HepG2 (cell line): ENCODE measurements around the gene TOR1AIP1. TPM values are rescaled to one million over a fixed set of nuclear protein-coding genes. Genes with fewer than 3 reads are reported as not detected.

Source experiments
- ATF7-NPFF ChIP-seq: sonication (generic); formaldehyde crosslinking; IDR thresholded peaks from 2 replicates; pipeline ENCODE4 v1.8.1; 2023; ENCODE audit warnings: mild to moderate bottlenecking, low read depth, missing genetic modification reagents, moderate library complexity
- CHD2 ChIP-seq: IDR thresholded peaks from 2 replicates; pipeline ENCODE4 v1.6.1; 2011; ENCODE audit warnings: low read depth, low read length, improper control_type of control experiment
- ESRRA ChIP-seq: sonication (generic); formaldehyde crosslinking; IDR thresholded peaks from 2 replicates; pipeline ENCODE4 v1.5.1; 2020; ENCODE audit warnings: mild to moderate bottlenecking, low read depth, missing genetic modification reagents
- FOXK1 ChIP-seq: sonication (generic); formaldehyde crosslinking; IDR thresholded peaks from 2 replicates; pipeline ENCODE4 v1.4.0; 2020; ENCODE audit warnings: low read depth, missing genetic modification reagents, borderline replicate concordance
- HNRNPK ChIP-seq: fragments of 200-400 bp; formaldehyde crosslinking; IDR thresholded peaks from 2 replicates; pipeline ENCODE4 v1.6.1; 2018; ENCODE audit warnings: low read length, low read depth, moderate library complexity, mild to moderate bottlenecking; ENCODE audit not compliant: poor library complexity, severe bottlenecking
- ISL2 ChIP-seq: sonication (generic); formaldehyde crosslinking; IDR thresholded peaks from 2 replicates; pipeline ENCODE4 v1.5.0; 2020; ENCODE audit warnings: missing genetic modification reagents
- MTA1 ChIP-seq: sonication (generic); formaldehyde crosslinking; IDR thresholded peaks from 2 replicates; pipeline ENCODE4 v1.4.0; 2020; ENCODE audit warnings: missing genetic modification reagents, mild to moderate bottlenecking, borderline replicate concordance
- NCOA1 ChIP-seq: sonication (generic); formaldehyde crosslinking; IDR thresholded peaks from 2 replicates; pipeline ENCODE4 v1.9.0; 2021; ENCODE audit warnings: missing genetic modification reagents
- NFE2L2 ChIP-seq: fragments of 150-350 bp; IDR thresholded peaks from 2 replicates; pipeline ENCODE4 v1.6.1; 2014; ENCODE audit warnings: low read length
- NFYB ChIP-seq: sonication (generic); formaldehyde crosslinking; IDR thresholded peaks from 2 replicates; pipeline ENCODE4 v1.4.0; 2020; ENCODE audit warnings: missing genetic modification reagents
- NR2F2 ChIP-seq: IDR thresholded peaks from 2 replicates; pipeline ENCODE4 v1.6.1; 2012; ENCODE audit warnings: low read depth, inconsistent platforms, borderline replicate concordance
- PHF20 ChIP-seq: sonication (generic); formaldehyde crosslinking; IDR thresholded peaks from 2 replicates; pipeline ENCODE4 v1.5.0; 2020; ENCODE audit warnings: mild to moderate bottlenecking, missing genetic modification reagents
- RARA ChIP-seq: IDR thresholded peaks from 2 replicates; pipeline ENCODE4 v1.6.1; 2016; ENCODE audit warnings: missing genetic modification reagents, missing compliant biosample characterization
- SIX1 ChIP-seq: sonication (generic); formaldehyde crosslinking; IDR thresholded peaks from 2 replicates; pipeline ENCODE4 v1.4.0; 2020; ENCODE audit warnings: missing genetic modification reagents, borderline replicate concordance
- SMAD1 ChIP-seq: sonication (generic); formaldehyde crosslinking; IDR thresholded peaks from 2 replicates; pipeline ENCODE4 v1.4.0; 2020; ENCODE audit warnings: missing genetic modification reagents, low read depth, mild to moderate bottlenecking, borderline replicate concordance
- SPEN ChIP-seq: sonication (generic); formaldehyde crosslinking; IDR thresholded peaks from 2 replicates; pipeline ENCODE4 v1.5.1; 2020; ENCODE audit warnings: low read depth, mild to moderate bottlenecking, missing genetic modification reagents
- ZNF543 ChIP-seq: sonication (generic); formaldehyde crosslinking; IDR thresholded peaks from 2 replicates; pipeline ENCODE4 v1.4.0; 2020; ENCODE audit warnings: mild to moderate bottlenecking, missing genetic modification reagents
- ZNF564 ChIP-seq: sonication (generic); formaldehyde crosslinking; IDR thresholded peaks from 2 replicates; pipeline ENCODE4 v1.8.1; 2023; ENCODE audit warnings: mild to moderate bottlenecking, missing genetic modification reagents
- ZNF644 ChIP-seq: IDR thresholded peaks from 2 replicates; pipeline ENCODE4 v1.6.1; 2016; ENCODE audit warnings: low read depth
- ZNF816 ChIP-seq: sonication (generic); formaldehyde crosslinking; IDR thresholded peaks from 2 replicates; pipeline ENCODE4 v1.8.0; 2022; ENCODE audit warnings: missing genetic modification reagents, mild to moderate bottlenecking, borderline replicate concordance
- polyA plus RNA-seq, 8 experiments: library from polyadenylated mRNA; depleted of rRNA in 3 of 8; stranded (reverse) in 7 of 8; unstranded in 1 of 8; fragments of >200 nt; fragmentation: Illumina TruSeq in 4 of 8; extraction: Trizol in 4 of 8; gene quantifications; 2 replicates each; pipeline versions ENCODE4 v1.2.1 to v1.2.3, GENCODE V29; 2011 to 2016; ENCODE audit warnings: low read depth in 4 of 8, missing spikeins in 1 of 8, mixed read lengths in 1 of 8; ENCODE audit not compliant: insufficient read depth in 1 of 8
- total RNA-seq, 5 experiments: library from RNA; depleted of rRNA; stranded (reverse); fragments of >200 nt; fragmentation: Illumina TruSeq; extraction: Trizol; gene quantifications; 2 replicates each; pipeline ENCODE4 v1.2.3, GENCODE V29; 2016; ENCODE audit warnings: low read depth in 1 of 5
- TF ChIP-seq, protein P1 (sequence below): sonication (generic); formaldehyde crosslinking; IDR thresholded peaks from 2 replicates; pipeline ENCODE4 v1.5.1; 2020; ENCODE audit warnings: mild to moderate bottlenecking, missing genetic modification reagents, borderline replicate concordance
- TF ChIP-seq, protein P2 (sequence below): sonication (generic); formaldehyde crosslinking; IDR thresholded peaks from 2 replicates; pipeline ENCODE4 v1.8.0; 2023; ENCODE audit warnings: mild to moderate bottlenecking, missing genetic modification reagents
- TF ChIP-seq, protein P3 (sequence below), 2 experiments: fragments of 450-650 bp in 1 of 2; sonication (generic) in 1 of 2; formaldehyde crosslinking; IDR thresholded peaks; 2 replicates each; pipeline versions ENCODE4 v1.5.0 to v1.8.0; 2020 to 2022; ENCODE audit warnings: mild to moderate bottlenecking in 1 of 2, missing genetic modification reagents in 1 of 2

The TOR1AIP1 gene
- total and polyA plus RNA-seq, 2 of the 13 experiments (the other 11 are each of a cell fraction or from before 2014, with no cell fraction given), result 15.6 to 29.0 TPM

DNA sequence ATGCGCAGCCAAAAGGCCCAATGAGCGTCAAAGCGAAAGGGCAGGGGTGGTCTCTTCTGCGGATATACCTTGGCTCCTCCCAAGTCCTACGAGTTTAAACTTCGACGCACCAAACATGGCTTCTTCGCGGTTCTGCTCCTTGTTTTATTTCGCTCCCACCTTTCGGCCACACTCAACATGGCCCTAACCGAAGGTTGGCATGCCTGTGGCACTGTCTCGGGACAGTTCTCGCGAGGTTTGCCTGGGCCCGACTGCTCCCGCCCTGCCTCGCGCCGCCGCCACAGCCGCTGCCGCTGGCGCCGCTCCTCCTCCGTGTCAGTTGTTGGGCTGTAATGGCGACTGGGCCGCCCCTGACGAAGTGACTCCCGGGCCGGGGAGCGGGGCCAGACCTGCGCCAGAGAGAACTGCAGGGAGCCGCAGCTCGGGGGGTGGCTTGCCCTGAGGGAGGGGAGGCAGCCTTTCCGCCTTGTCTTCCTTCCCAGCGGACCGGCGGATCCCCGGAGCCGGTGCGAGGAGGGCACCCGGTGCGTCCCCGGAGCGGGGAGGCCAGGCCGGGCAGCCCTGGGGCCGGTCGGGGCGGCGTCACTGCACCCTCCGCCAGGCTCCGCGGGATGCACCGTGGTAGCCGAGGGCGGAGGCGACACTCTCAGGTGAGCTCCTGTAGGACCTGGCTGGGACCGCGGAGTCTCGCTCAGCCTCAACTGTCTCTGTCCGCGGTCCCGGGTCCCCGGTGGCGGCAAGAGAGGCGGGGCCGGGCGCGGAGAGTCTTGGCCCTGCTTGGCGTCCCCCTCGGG lies 72.6 kb downstream of the TOR1AIP1 start, which contains the start of gene CEP350 (continued):
- TF ChIP-seq, protein P1, sequence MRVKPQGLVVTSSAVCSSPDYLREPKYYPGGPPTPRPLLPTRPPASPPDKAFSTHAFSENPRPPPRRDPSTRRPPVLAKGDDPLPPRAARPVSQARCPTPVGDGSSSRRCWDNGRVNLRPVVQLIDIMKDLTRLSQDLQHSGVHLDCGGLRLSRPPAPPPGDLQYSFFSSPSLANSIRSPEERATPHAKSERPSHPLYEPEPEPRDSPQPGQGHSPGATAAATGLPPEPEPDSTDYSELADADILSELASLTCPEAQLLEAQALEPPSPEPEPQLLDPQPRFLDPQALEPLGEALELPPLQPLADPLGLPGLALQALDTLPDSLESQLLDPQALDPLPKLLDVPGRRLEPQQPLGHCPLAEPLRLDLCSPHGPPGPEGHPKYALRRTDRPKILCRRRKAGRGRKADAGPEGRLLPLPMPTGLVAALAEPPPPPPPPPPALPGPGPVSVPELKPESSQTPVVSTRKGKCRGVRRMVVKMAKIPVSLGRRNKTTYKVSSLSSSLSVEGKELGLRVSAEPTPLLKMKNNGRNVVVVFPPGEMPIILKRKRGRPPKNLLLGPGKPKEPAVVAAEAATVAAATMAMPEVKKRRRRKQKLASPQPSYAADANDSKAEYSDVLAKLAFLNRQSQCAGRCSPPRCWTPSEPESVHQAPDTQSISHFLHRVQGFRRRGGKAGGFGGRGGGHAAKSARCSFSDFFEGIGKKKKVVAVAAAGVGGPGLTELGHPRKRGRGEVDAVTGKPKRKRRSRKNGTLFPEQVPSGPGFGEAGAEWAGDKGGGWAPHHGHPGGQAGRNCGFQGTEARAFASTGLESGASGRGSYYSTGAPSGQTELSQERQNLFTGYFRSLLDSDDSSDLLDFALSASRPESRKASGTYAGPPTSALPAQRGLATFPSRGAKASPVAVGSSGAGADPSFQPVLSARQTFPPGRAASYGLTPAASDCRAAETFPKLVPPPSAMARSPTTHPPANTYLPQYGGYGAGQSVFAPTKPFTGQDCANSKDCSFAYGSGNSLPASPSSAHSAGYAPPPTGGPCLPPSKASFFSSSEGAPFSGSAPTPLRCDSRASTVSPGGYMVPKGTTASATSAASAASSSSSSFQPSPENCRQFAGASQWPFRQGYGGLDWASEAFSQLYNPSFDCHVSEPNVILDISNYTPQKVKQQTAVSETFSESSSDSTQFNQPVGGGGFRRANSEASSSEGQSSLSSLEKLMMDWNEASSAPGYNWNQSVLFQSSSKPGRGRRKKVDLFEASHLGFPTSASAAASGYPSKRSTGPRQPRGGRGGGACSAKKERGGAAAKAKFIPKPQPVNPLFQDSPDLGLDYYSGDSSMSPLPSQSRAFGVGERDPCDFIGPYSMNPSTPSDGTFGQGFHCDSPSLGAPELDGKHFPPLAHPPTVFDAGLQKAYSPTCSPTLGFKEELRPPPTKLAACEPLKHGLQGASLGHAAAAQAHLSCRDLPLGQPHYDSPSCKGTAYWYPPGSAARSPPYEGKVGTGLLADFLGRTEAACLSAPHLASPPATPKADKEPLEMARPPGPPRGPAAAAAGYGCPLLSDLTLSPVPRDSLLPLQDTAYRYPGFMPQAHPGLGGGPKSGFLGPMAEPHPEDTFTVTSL (CRISPR knock-in tag), result no peak; the same call in 1 of the 2 replicates
- TF ChIP-seq PHF20 (CRISPR knock-in tag) (peak; percentile 77), ATF7-NPFF (CRISPR knock-in tag) (peak; percentile 75), NFE2L2 (no peak), FOXK1 (peak; percentile 43; the same call in 1 of the 2 replicates), CHD2 (peak; percentile 99), ZNF543 (CRISPR knock-in tag) (peak; percentile 85; the same call in 1 of the 2 replicates), RARA (CRISPR knock-in tag) (0 out of 2 replicates have a peak, but pooled peaks have one; percentile 18), ZNF816 (peak; percentile 97), HNRNPK (no peak), MTA1 (CRISPR knock-in tag) (peak; percentile 48), NFYB (CRISPR knock-in tag) (peak; percentile 70), ZNF644 (CRISPR knock-in tag) (peak; percentile 96), SIX1 (peak; percentile 7; the same call in 1 of the 2 replicates), NCOA1 (CRISPR knock-in tag) (peak; percentile 63; the same call in 1 of the 2 replicates), ZNF564 (CRISPR knock-in tag) (peak; percentile 75; the same call in 1 of the 2 replicates), NR2F2 (no peak), SMAD1 (peak; percentile 61; the same call in 1 of the 2 replicates), ISL2 (CRISPR knock-in tag) (no peak; the same call in 1 of the 2 replicates), ESRRA (CRISPR knock-in tag) (no peak), SPEN (CRISPR knock-in tag) (peak; percentile 87)
- TF ChIP-seq, protein P2, sequence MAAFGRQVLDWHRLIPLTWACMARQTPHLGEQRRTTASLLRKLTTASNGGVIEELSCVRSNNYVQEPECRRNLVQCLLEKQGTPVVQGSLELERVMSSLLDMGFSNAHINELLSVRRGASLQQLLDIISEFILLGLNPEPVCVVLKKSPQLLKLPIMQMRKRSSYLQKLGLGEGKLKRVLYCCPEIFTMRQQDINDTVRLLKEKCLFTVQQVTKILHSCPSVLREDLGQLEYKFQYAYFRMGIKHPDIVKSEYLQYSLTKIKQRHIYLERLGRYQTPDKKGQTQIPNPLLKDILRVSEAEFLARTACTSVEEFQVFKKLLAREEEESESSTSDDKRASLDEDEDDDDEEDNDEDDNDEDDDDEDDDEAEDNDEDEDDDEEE (CRISPR knock-in tag), result no peak
- TF ChIP-seq, protein P3, sequence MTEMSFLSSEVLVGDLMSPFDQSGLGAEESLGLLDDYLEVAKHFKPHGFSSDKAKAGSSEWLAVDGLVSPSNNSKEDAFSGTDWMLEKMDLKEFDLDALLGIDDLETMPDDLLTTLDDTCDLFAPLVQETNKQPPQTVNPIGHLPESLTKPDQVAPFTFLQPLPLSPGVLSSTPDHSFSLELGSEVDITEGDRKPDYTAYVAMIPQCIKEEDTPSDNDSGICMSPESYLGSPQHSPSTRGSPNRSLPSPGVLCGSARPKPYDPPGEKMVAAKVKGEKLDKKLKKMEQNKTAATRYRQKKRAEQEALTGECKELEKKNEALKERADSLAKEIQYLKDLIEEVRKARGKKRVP (CRISPR knock-in tag; IDR thresholded peaks at IDR 0.05), result 0 out of 4 replicates have a peak, but pooled peaks of 1 of the 2 experiments have one; percentile 65
